Body of pancreas (tissue), 4 donors: ENCODE measurements around the gene PPME1.

Experiments used
- CTCF ChIP-seq, 7 experiments: fragments of 450-650 bp in 4 of 7; fragments of 200-600 bp in 3 of 7; sonication (generic) in 3 of 7; IDR thresholded peaks; one replicate each; pipeline ENCODE4 v1.5.1; 2016 to 2019; ENCODE audit warnings: antibody characterized with exemption in 7 of 7
- POLR2A ChIP-seq, 3 donors: fragments of 450-650 bp; IDR thresholded peaks; one replicate each; pipeline ENCODE4 v1.6.1; 2016; ENCODE audit warnings: antibody characterized with exemption in 3 of 3, mild to moderate bottlenecking in 2 of 3

DNA sequence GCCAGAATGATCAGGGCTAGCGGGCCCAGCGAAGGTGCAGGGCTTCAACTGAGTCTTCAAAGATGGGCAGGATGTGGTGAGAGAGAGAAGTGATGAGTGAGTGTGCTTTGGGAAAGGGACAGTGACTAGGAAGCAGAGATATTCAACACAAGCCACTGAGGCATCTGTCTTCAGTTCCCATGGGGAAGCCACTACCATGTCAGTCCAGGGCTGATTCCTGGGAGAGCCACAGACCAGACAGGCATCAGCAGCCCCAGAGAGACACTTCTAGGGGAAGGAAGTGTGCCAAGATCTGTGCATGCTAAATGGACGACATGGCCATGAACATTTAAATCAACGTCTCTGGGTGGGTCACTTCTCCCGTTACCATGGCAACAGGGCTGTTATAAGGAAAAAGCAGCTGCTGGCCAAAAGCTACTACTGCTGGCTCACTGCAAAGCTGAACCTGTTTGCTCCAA is 111.9 kb downstream of the PPME1 start:
- TF ChIP-seq CTCF (IDR thresholded peaks at IDR 0.05) (no peak), POLR2A (IDR thresholded peaks at IDR 0.05) (no peak)
